ENCODE data around the gene ENPP6.

DNA sequence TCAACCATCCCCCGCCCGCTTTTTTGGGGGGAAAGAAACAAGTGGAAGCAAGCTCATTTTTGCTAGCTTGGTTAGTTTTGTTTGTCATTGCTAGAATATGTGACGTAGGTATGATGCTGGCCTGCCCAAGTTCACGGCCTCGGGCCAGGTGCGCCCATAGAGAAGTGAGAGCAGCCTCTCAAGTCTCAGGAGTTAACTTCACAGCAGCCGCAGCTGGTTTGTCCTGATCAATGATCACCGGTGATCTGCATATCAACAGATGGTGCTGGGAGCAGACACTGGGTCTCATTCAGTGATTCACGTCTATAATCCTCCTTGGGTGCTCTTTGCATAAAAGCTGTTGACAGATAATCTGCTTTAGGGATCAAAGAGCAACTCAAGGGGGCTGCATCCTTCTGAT is 50.1 kb downstream of the ENPP6 start:
- TF ChIP-seq, protein P1, sequence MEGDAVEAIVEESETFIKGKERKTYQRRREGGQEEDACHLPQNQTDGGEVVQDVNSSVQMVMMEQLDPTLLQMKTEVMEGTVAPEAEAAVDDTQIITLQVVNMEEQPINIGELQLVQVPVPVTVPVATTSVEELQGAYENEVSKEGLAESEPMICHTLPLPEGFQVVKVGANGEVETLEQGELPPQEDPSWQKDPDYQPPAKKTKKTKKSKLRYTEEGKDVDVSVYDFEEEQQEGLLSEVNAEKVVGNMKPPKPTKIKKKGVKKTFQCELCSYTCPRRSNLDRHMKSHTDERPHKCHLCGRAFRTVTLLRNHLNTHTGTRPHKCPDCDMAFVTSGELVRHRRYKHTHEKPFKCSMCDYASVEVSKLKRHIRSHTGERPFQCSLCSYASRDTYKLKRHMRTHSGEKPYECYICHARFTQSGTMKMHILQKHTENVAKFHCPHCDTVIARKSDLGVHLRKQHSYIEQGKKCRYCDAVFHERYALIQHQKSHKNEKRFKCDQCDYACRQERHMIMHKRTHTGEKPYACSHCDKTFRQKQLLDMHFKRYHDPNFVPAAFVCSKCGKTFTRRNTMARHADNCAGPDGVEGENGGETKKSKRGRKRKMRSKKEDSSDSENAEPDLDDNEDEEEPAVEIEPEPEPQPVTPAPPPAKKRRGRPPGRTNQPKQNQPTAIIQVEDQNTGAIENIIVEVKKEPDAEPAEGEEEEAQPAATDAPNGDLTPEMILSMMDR (IDR thresholded peaks at IDR 0.05), result no peak
- no peak for TF ChIP-seq EZH2 (IDR thresholded peaks at IDR 0.05; ENCODE audit: borderline replicate concordance, insufficient read depth, low read depth, low read length, poor library complexity, severe bottlenecking)
